Sciatic nerve (tissue), 2 donors: ENCODE results near the gene DSC1. TPM values are rescaled to one million over a fixed set of nuclear protein-coding genes. Genes with fewer than 3 reads are reported as not detected.

Experiments used
- ATAC-seq: fragments of 200-7000 bp; cut with Tn5 transposase; one replicate; pipeline ENCODE4 v1.9.1; 2020; ENCODE audit warnings: mild to moderate bottlenecking, moderate library complexity
- DNase-seq: peaks from one replicate; pipeline ENCODE4 v3.0.0-alpha.2; 2020; ENCODE audit warnings: low spot score
- intact Hi-C: fragments of 100-400 bp; cut with DNase I; formaldehyde crosslinking; loops from one replicate; pipeline ENCODE4 v1.14.2; 2022
- total RNA-seq: library from RNA; stranded (reverse); fragmentation: NEBNext Ultra II Directional; extraction: Animal tissue kit (Norgen Biotek cat#: 25700); gene quantifications from one replicate; pipeline ENCODE4 v1.2.1, GENCODE V29; 2021
- donor health status: DM: no; HTN: no; CAD: no.
- donor health status: DM: no; HTN: no; CAD: no.

The DSC1 gene
- not detected for total RNA-seq

GRCh38 chr18:31162825-31163435 lies at the start of gene DSC1:
Gene DSC1 (minus strand): TSS chr18:31162856. CDS start chr18:31162594, 262 bp downstream.
- intact Hi-C loops: no loop called here
- DNase-seq (no peak), ATAC-seq (no peak)

- intact Hi-C loops: no loop called here
- ATAC-seq: no peak
- DNase-seq: no peak
Measured at GRCh38 chr18:31211047-31211446, 48.4 kb upstream of the DSC1 start.

- DNase-seq (no peak), ATAC-seq (no peak)
- intact Hi-C loops: no loop called here
Measured at GRCh38 chr18:31209041-31209440, 46.4 kb upstream of the DSC1 start.

GRCh38 chr18:31207391-31207790 lies 44.7 kb upstream of the DSC1 start:
- ATAC-seq (no peak), DNase-seq (no peak)
- intact Hi-C loops: no loop called here

- DNase-seq: no peak
- ATAC-seq: peak; percentile 62
- intact Hi-C loops: no loop called here
Measured at GRCh38 chr18:31206787-31207381, 44.2 kb upstream of the DSC1 start.

- ATAC-seq: no peak
- intact Hi-C loops: no loop called here
- DNase-seq: no peak
Measured at GRCh38 chr18:31206071-31206470, 43.4 kb upstream of the DSC1 start.

- intact Hi-C loops: no loop called here
- no peak for DNase-seq
- no peak for ATAC-seq
Measured at GRCh38 chr18:31205273-31205672, 42.6 kb upstream of the DSC1 start.

- ATAC-seq (no peak), DNase-seq (no peak)
- intact Hi-C loops: no loop called here
Measured at GRCh38 chr18:31204833-31205232, 42.2 kb upstream of the DSC1 start.

GRCh38 chr18:31204166-31204565 lies 41.5 kb upstream of the DSC1 start:
- no peak for ATAC-seq
- intact Hi-C loops: no loop called here
- DNase-seq: no peak

GRCh38 chr18:31203794-31204148 lies 41.1 kb upstream of the DSC1 start:
- intact Hi-C loops: no loop called here
- DNase-seq (no peak), ATAC-seq (no peak)

GRCh38 chr18:31203096-31203793 lies 40.6 kb upstream of the DSC1 start:
- intact Hi-C loops: no loop called here
- ATAC-seq (peak; percentile 48), DNase-seq (no peak)

- DNase-seq (no peak), ATAC-seq (no peak)
- intact Hi-C loops: no loop called here
Measured at GRCh38 chr18:31199190-31199769, 36.6 kb upstream of the DSC1 start.

GRCh38 chr18:31197676-31198075 lies 35.0 kb upstream of the DSC1 start:
- DNase-seq (no peak), ATAC-seq (no peak)
- intact Hi-C loops: no loop called here

GRCh38 chr18:31195063-31195462 lies 32.4 kb upstream of the DSC1 start:
- intact Hi-C loops: no loop called here
- ATAC-seq (no peak), DNase-seq (no peak)

- ATAC-seq (no peak), DNase-seq (no peak)
- intact Hi-C loops: no loop called here
Measured at GRCh38 chr18:31192086-31192776, 29.6 kb upstream of the DSC1 start.

GRCh38 chr18:31190919-31191318 lies 28.3 kb upstream of the DSC1 start:
- intact Hi-C loops: no loop called here
- no peak for ATAC-seq

GRCh38 chr18:31189757-31190156 lies 27.1 kb upstream of the DSC1 start:
- DNase-seq (no peak), ATAC-seq (no peak)
- intact Hi-C loops: no loop called here

More at GRCh38 chr18:31190919-31191318, 28.3 kb upstream of the DSC1 start:
- DNase-seq: no peak

GRCh38 chr18:31185186-31185950 lies 22.7 kb upstream of the DSC1 start:
- intact Hi-C loops: no loop called here
- no peak for DNase-seq
- ATAC-seq: no peak

GRCh38 chr18:31183302-31183701 lies 20.6 kb upstream of the DSC1 start:
- DNase-seq (no peak), ATAC-seq (no peak)
- intact Hi-C loops: no loop called here
